Measurements from ENCODE around the gene CDC42EP5.

GRCh38 chr19:54477650-54478049 lies 4.6 kb upstream of the CDC42EP5 start:
- TF ChIP-seq POLR2A (IDR thresholded peaks at IDR 0.05): no peak
- TF ChIP-seq, protein P1, sequence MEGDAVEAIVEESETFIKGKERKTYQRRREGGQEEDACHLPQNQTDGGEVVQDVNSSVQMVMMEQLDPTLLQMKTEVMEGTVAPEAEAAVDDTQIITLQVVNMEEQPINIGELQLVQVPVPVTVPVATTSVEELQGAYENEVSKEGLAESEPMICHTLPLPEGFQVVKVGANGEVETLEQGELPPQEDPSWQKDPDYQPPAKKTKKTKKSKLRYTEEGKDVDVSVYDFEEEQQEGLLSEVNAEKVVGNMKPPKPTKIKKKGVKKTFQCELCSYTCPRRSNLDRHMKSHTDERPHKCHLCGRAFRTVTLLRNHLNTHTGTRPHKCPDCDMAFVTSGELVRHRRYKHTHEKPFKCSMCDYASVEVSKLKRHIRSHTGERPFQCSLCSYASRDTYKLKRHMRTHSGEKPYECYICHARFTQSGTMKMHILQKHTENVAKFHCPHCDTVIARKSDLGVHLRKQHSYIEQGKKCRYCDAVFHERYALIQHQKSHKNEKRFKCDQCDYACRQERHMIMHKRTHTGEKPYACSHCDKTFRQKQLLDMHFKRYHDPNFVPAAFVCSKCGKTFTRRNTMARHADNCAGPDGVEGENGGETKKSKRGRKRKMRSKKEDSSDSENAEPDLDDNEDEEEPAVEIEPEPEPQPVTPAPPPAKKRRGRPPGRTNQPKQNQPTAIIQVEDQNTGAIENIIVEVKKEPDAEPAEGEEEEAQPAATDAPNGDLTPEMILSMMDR (IDR thresholded peaks at IDR 0.05): no peak
- no peak for TF ChIP-seq POLR2AphosphoS5 (IDR thresholded peaks at IDR 0.05; ENCODE audit: insufficient read depth in 1 of 2, low read depth in 1 of 2)

Data from vagina (tissue), 2 donors.